HEK293 (cell line): ENCODE data around the gene KCND2.

Experiments
- CTCF ChIA-PET: fragments of 350-600 bp; formaldehyde crosslinking; extraction: SDS; loops from one replicate; lab custom pipeline; 2021; ENCODE audit warnings: antibody characterized with exemption; lab: Yijun Ruan, JAX
- POLR2A ChIA-PET: fragments of 300-600 bp; formaldehyde crosslinking; extraction: SDS; loops from one replicate; lab custom pipeline; 2020; ENCODE audit warnings: antibody characterized with exemption, inconsistent platforms; lab: Yijun Ruan, JAX
- H3K27ac ChIP-seq: fragments of 200-500 bp; sonication (Bioruptor generic); 2 replicates; pipeline ENCODE4 v1.5.1; 2014; ENCODE audit warnings: low read depth, low read length, control low read depth, inconsistent platforms; ENCODE audit errors: extremely low read depth
- H3K36me3 ChIP-seq, 2 experiments: fragments of 200-500 bp in 1 of 2; sonication (Bioruptor generic) in 1 of 2; 1 replicate in 1 of 2; 2 replicates in 1 of 2; pipeline ENCODE4 v1.5.1; 2014 to 2017; ENCODE audit warnings: inconsistent platforms in 2 of 2, low read length in 2 of 2; ENCODE audit not compliant: control insufficient read depth in 2 of 2, insufficient read depth in 1 of 2
- H3K4me1 ChIP-seq: fragments of 200-500 bp; sonication (Bioruptor generic); 2 replicates; pipeline ENCODE4 v1.5.1; 2014; ENCODE audit warnings: mild to moderate bottlenecking, low read length, inconsistent platforms; ENCODE audit not compliant: control insufficient read depth, insufficient read depth
- H3K4me3 ChIP-seq: 2 replicates; pipeline ENCODE4 v1.5.1; 2011; ENCODE audit warnings: low read depth, mild to moderate bottlenecking, control low read depth, low read length, moderate library complexity
- H3K9me3 ChIP-seq: fragments of 200-500 bp; sonication (Bioruptor generic); 2 replicates; pipeline ENCODE4 v1.5.1; 2014; ENCODE audit warnings: low read depth, low read length, inconsistent platforms; ENCODE audit not compliant: control insufficient read depth, insufficient read depth
- REST ChIP-seq: fragments of 450-650 bp; formaldehyde crosslinking; IDR thresholded peaks from 2 replicates; pipeline ENCODE4 v1.5.1; 2016; ENCODE audit warnings: missing biosample characterization, missing genetic modification characterization
- SP3 ChIP-seq: fragments of 450-650 bp; formaldehyde crosslinking; IDR thresholded peaks from 2 replicates; pipeline ENCODE4 v1.5.1; 2016; ENCODE audit warnings: missing biosample characterization, missing genetic modification characterization
- ZNF132 ChIP-seq: fragments of 450-650 bp; formaldehyde crosslinking; IDR thresholded peaks from 2 replicates; pipeline ENCODE4 v1.5.1; 2017; ENCODE audit warnings: missing biosample characterization, missing genetic modification characterization, borderline replicate concordance
- ZNF202 ChIP-seq: fragments of 450-650 bp; formaldehyde crosslinking; IDR thresholded peaks from 2 replicates; pipeline ENCODE4 v1.5.1; 2016; ENCODE audit warnings: missing biosample characterization, missing genetic modification characterization, borderline replicate concordance
- ZNF274 ChIP-seq, 2 experiments: fragments of 200-500 bp in 1 of 2; fragments of 450-650 bp in 1 of 2; sonication (Bioruptor generic) in 1 of 2; formaldehyde crosslinking in 1 of 2; IDR thresholded peaks; 2 replicates each; pipeline versions ENCODE4 v1.5.1 to v1.6.1; 2014 to 2016; ENCODE audit warnings: borderline replicate concordance in 1 of 2, inconsistent platforms in 1 of 2, low read length in 1 of 2, missing biosample characterization in 1 of 2, missing genetic modification characterization in 1 of 2
- ZNF404 ChIP-seq: fragments of 450-650 bp; formaldehyde crosslinking; IDR thresholded peaks from 2 replicates; pipeline ENCODE4 v1.5.1; 2017; ENCODE audit warnings: missing biosample characterization, missing genetic modification characterization
- ZNF585B ChIP-seq: fragments of 450-650 bp; formaldehyde crosslinking; IDR thresholded peaks from 2 replicates; pipeline ENCODE4 v1.5.1; 2016; ENCODE audit warnings: missing biosample characterization, missing genetic modification characterization
- ZNF610 ChIP-seq: fragments of 450-650 bp; formaldehyde crosslinking; IDR thresholded peaks from 2 replicates; pipeline ENCODE4 v1.5.1; 2016; ENCODE audit warnings: missing biosample characterization, missing genetic modification characterization, borderline replicate concordance
- ZNF654 ChIP-seq: fragments of 450-650 bp; formaldehyde crosslinking; IDR thresholded peaks from 2 replicates; pipeline ENCODE4 v1.5.1; 2016; ENCODE audit warnings: low read depth, missing biosample characterization, missing genetic modification characterization
- ZNF768 ChIP-seq: fragments of 450-650 bp; formaldehyde crosslinking; IDR thresholded peaks from 2 replicates; pipeline ENCODE4 v1.5.1; 2018; ENCODE audit warnings: missing biosample characterization, mild to moderate bottlenecking, missing genetic modification characterization
- ZNF776 ChIP-seq: fragments of 450-650 bp; formaldehyde crosslinking; IDR thresholded peaks from 2 replicates; pipeline ENCODE4 v1.5.0; 2017; ENCODE audit warnings: missing biosample characterization, missing genetic modification characterization, borderline replicate concordance
- ZNF792 ChIP-seq: fragments of 450-650 bp; formaldehyde crosslinking; IDR thresholded peaks from 2 replicates; pipeline ENCODE4 v1.5.1; 2016; ENCODE audit warnings: missing biosample characterization, missing genetic modification characterization
- ZSCAN16 ChIP-seq: fragments of 450-650 bp; formaldehyde crosslinking; IDR thresholded peaks from 2 replicates; pipeline ENCODE4 v1.5.1; 2016; ENCODE audit warnings: missing biosample characterization, missing genetic modification characterization
- ZXDB ChIP-seq: fragments of 450-650 bp; formaldehyde crosslinking; IDR thresholded peaks from 2 replicates; pipeline ENCODE4 v1.5.1; 2016; ENCODE audit warnings: missing biosample characterization, missing genetic modification characterization
- TF ChIP-seq, protein P1 (sequence below): fragments of 450-650 bp; IDR thresholded peaks from 2 replicates; pipeline ENCODE4 v1.5.1; 2018; ENCODE audit warnings: missing biosample characterization, mild to moderate bottlenecking, missing genetic modification characterization
- TF ChIP-seq, protein P2 (sequence below): fragments of 450-650 bp; formaldehyde crosslinking; IDR thresholded peaks from 2 replicates; pipeline ENCODE4 v1.5.1; 2016; ENCODE audit warnings: missing biosample characterization, missing genetic modification characterization
- TF ChIP-seq, protein P3 (sequence below): fragments of 450-650 bp; formaldehyde crosslinking; IDR thresholded peaks from 2 replicates; pipeline ENCODE4 v1.5.1; 2016; ENCODE audit warnings: missing biosample characterization, missing genetic modification characterization
- TF ChIP-seq, protein P4 (sequence below): fragments of 450-650 bp; IDR thresholded peaks from 2 replicates; pipeline ENCODE4 v1.5.1; 2018; ENCODE audit warnings: missing biosample characterization, missing genetic modification characterization

The KCND2 gene

GRCh38 chr7:120794106-120794729 is 521.2 kb downstream of the KCND2 start (continued):
- TF ChIP-seq, protein P1, sequence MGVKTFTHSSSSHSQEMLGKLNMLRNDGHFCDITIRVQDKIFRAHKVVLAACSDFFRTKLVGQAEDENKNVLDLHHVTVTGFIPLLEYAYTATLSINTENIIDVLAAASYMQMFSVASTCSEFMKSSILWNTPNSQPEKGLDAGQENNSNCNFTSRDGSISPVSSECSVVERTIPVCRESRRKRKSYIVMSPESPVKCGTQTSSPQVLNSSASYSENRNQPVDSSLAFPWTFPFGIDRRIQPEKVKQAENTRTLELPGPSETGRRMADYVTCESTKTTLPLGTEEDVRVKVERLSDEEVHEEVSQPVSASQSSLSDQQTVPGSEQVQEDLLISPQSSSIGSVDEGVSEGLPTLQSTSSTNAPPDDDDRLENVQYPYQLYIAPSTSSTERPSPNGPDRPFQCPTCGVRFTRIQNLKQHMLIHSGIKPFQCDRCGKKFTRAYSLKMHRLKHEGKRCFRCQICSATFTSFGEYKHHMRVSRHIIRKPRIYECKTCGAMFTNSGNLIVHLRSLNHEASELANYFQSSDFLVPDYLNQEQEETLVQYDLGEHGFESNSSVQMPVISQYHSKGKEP (tag by site-specific recombination), result 0 out of 2 replicates have a peak, but pooled peaks have one; percentile 29

DNA sequence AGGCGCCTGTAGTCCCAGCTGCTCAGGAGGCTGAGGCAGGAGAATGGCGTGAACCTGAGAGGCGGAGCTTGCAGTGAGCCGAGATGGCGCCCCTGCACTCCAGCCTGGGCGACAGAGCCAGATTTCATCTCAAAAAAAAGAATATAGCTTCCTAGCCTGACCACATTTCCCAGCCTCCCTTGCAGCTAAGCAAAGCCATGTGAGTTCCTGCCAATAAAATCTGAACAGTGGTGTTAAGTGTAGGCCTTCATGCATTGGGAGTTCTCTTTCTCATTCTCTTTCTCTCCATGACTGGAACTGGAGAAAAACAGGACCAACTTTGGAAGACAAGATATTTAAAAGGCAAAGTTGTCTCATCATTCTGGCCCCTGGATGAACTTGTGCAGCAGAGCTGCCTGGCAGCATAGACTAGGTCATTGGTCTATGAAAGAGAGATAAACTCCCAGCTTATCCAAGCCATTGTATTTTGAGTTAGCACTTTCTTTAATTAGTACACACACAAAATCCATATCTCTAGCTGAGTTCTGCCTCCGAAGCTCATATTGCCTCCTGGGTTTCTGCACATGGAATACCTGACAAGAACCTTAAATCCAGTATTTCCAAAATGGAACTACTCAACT is 524.2 kb downstream of the KCND2 start:
- Histone ChIP-seq H3K9me3 (no peaks in the 10 kb centered on the region), H3K36me3 (no peaks in the 10 kb centered on the region), H3K4me1 (no peaks in the 10 kb centered on the region), H3K27ac (no peak overlapping the region), H3K4me3 (no peak overlapping the region)
- TF ChIP-seq ZNF585B (tag by site-specific recombination) (peak; percentile 60; the same call in 1 of the 2 replicates), ZNF202 (tag by site-specific recombination) (0 out of 2 replicates have a peak, but pooled peaks have one; percentile 46), ZNF610 (tag by site-specific recombination) (peak; percentile 72; the same call in 1 of the 2 replicates), ZNF776 (tag by site-specific recombination) (no peak)
- ChIA-PET CTCF (interaction anchor here (2.1 kb wide), 1 partner anchor 9 kb away, joined by 19 read pairs; no protein-coding TSS in a partner anchor), POLR2A (no interaction called here)

- POLR2A ChIA-PET, result no interaction called here
- H3K4me3 ChIP-seq, result no peak overlapping the region
- no peak overlapping the region for H3K27ac ChIP-seq
- no peaks in the 10 kb centered on the region for H3K9me3 ChIP-seq
- H3K4me1 ChIP-seq, result no peaks in the 10 kb centered on the region
- CTCF ChIA-PET, result interaction anchor here (0.6 to 1.0 kb wide), 2 partner anchors 9 to 57 kb away, joined by 4 read pairs; no protein-coding TSS in a partner anchor
- H3K36me3 ChIP-seq, result no peaks in the 10 kb centered on the region; a peak in 1 of 3 replicates
- TF ChIP-seq ZNF654, result no peak
- TF ChIP-seq REST (tag by site-specific recombination), result no peak
- TF ChIP-seq, protein P2, sequence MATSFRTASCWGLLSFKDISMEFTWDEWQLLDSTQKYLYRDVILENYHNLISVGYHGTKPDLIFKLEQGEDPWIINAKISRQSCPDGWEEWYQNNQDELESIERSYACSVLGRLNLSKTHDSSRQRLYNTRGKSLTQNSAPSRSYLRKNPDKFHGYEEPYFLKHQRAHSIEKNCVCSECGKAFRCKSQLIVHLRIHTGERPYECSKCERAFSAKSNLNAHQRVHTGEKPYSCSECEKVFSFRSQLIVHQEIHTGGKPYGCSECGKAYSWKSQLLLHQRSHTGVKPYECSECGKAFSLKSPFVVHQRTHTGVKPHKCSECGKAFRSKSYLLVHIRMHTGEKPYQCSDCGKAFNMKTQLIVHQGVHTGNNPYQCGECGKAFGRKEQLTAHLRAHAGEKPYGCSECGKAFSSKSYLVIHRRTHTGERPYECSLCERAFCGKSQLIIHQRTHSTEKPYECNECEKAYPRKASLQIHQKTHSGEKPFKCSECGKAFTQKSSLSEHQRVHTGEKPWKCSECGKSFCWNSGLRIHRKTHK (tag by site-specific recombination), result no peak
- no peak for TF ChIP-seq ZNF132
- TF ChIP-seq, protein P3, sequence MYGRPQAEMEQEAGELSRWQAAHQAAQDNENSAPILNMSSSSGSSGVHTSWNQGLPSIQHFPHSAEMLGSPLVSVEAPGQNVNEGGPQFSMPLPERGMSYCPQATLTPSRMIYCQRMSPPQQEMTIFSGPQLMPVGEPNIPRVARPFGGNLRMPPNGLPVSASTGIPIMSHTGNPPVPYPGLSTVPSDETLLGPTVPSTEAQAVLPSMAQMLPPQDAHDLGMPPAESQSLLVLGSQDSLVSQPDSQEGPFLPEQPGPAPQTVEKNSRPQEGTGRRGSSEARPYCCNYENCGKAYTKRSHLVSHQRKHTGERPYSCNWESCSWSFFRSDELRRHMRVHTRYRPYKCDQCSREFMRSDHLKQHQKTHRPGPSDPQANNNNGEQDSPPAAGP, result no peak
- no peak for TF ChIP-seq SP3 (tag by site-specific recombination)
- no peak for TF ChIP-seq ZSCAN16 (tag by site-specific recombination)
- TF ChIP-seq ZNF792 (tag by site-specific recombination), result no peak
- TF ChIP-seq ZNF404 (tag by site-specific recombination), result no peak
- TF ChIP-seq ZNF768 (tag by site-specific recombination), result no peak
- TF ChIP-seq, protein P4, sequence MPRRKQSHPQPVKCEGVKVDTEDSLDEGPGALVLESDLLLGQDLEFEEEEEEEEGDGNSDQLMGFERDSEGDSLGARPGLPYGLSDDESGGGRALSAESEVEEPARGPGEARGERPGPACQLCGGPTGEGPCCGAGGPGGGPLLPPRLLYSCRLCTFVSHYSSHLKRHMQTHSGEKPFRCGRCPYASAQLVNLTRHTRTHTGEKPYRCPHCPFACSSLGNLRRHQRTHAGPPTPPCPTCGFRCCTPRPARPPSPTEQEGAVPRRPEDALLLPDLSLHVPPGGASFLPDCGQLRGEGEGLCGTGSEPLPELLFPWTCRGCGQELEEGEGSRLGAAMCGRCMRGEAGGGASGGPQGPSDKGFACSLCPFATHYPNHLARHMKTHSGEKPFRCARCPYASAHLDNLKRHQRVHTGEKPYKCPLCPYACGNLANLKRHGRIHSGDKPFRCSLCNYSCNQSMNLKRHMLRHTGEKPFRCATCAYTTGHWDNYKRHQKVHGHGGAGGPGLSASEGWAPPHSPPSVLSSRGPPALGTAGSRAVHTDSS, result no peak
- no peak for TF ChIP-seq ZXDB
- no peak for TF ChIP-seq ZNF274 (IDR thresholded peaks at IDR 0.05; ENCODE audit: low read length)
- no peak for TF ChIP-seq ZNF274 (tag by site-specific recombination; IDR thresholded peaks at IDR 0.05; ENCODE audit: borderline replicate concordance)
Measured at GRCh38 chr7:120799147-120799546, 526.2 kb downstream of the KCND2 start.
